A549 (cell line): ENCODE measurements around the gene TARP.

Experiments
- ATAC-seq, 2 experiments: fragments of 200-7000 bp in 1 of 2; fragments of >200 bp in 1 of 2; cut with Nextera tagmentation in 1 of 2; cut with Tn5 transposase in 1 of 2; 3 replicates each; pipeline versions ENCODE4 v1.8.0 to v1.9.1; 2018 to 2020; ENCODE audit warnings: mild to moderate bottlenecking in 1 of 2, moderate library complexity in 1 of 2
- CTCF ChIA-PET: fragments of 300-600 bp; sonication (Branson Sonifier 250); formaldehyde crosslinking; extraction: SDS; loops from one replicate; lab custom pipeline; 2021; ENCODE audit warnings: antibody characterized with exemption, inconsistent platforms; lab: Yijun Ruan, JAX
- POLR2A ChIA-PET: fragments of 350-600 bp; formaldehyde crosslinking; extraction: SDS; loops from one replicate; lab custom pipeline; 2021; ENCODE audit warnings: antibody characterized with exemption, inconsistent platforms; lab: Yijun Ruan, JAX
- DNase-seq, 2 experiments: peaks; one replicate each; pipeline versions ENCODE4 v3.0.0 to v3.0.0-alpha.2; 2011 to 2016; ENCODE audit warnings: low read depth in 1 of 2, low spot score in 1 of 2
- FAIRE-seq: peaks from 2 replicates; lab custom pipeline; 2011; peaks lifted over from hg19 to GRCh38; lab: Jason Lieb, UNC
- H3K27ac ChIP-seq, 2 experiments: fragments of >200 bp; sonication (Bioruptor Twin); formaldehyde crosslinking; 3 replicates each; pipeline ENCODE4 v1.5.1; 2016 to 2017
- H3K4me1 ChIP-seq: fragments of >200 bp; sonication (Bioruptor Twin); formaldehyde crosslinking; 3 replicates; pipeline ENCODE4 v1.6.1; 2016
- H3K4me2 ChIP-seq: fragments of >200 bp; sonication (Bioruptor Twin); formaldehyde crosslinking; 3 replicates; pipeline ENCODE4 v1.6.1; 2016
- H3K4me3 ChIP-seq: fragments of >200 bp; sonication (Bioruptor Twin); formaldehyde crosslinking; 3 replicates; pipeline ENCODE4 v1.5.1; 2016
- H3K9me3 ChIP-seq: fragments of >200 bp; sonication (Bioruptor Twin); formaldehyde crosslinking; 3 replicates; pipeline ENCODE4 v1.6.1; 2016
- CBX8 ChIP-seq: fragments of 200-600 bp; sonication (generic); IDR thresholded peaks from 2 replicates; pipeline ENCODE4 v1.6.1; 2016
- CHD2 ChIP-seq: fragments of 150-350 bp; IDR thresholded peaks from 2 replicates; pipeline ENCODE4 v1.6.1; 2014; ENCODE audit warnings: low read length; ENCODE audit not compliant: partially characterized antibody
- JUN ChIP-seq, 2 experiments: fragments of >200 bp; sonication (Bioruptor Twin); formaldehyde crosslinking; IDR thresholded peaks; 2 replicates in 1 of 2; 3 replicates in 1 of 2; pipeline ENCODE4 v1.6.1; 2016 to 2017
- KDM5A ChIP-seq: fragments of 200-600 bp; sonication (generic); IDR thresholded peaks from 2 replicates; pipeline ENCODE4 v1.6.1; 2016; ENCODE audit warnings: antibody characterized with exemption, mild to moderate bottlenecking
- NFE2L2 ChIP-seq: fragments of 150-350 bp; conservative IDR thresholded peaks from 2 replicates; pipeline ENCODE4 v1.6.1; 2014; ENCODE audit warnings: low read length
- NR3C1 ChIP-seq: fragments of >200 bp; sonication (Bioruptor Twin); formaldehyde crosslinking; IDR thresholded peaks from 3 replicates; pipeline ENCODE4 v1.6.1; 2017
- PHF8 ChIP-seq: fragments of 200-600 bp; sonication (generic); IDR thresholded peaks from 2 replicates; pipeline ENCODE4 v1.6.1; 2016; ENCODE audit warnings: low read depth, mild to moderate bottlenecking, antibody characterized with exemption, moderate library complexity, borderline replicate concordance
- SMC3 ChIP-seq: fragments of >200 bp; sonication (Bioruptor Twin); formaldehyde crosslinking; IDR thresholded peaks from 3 replicates; pipeline ENCODE4 v1.6.1; 2018; ENCODE audit warnings: inconsistent platforms
- ZSCAN20 ChIP-seq: fragments of 250-450 bp; sonication (Bioruptor Pico); IDR thresholded peaks from 2 replicates; pipeline ENCODE4 v1.8.0; 2022; ENCODE audit warnings: mild to moderate bottlenecking, moderate library complexity
- WGBS: methylation state at CpG from one replicate; pipeline ENCODE4 v1.1.6; 2017; ENCODE audit errors: missing lambda C conversion rate; 5-methylcytosine and 5-hydroxymethylcytosine counted together
- TF ChIP-seq, protein P1 (sequence below): fragments of 450-650 bp; IDR thresholded peaks from 2 replicates; pipeline ENCODE4 v1.6.1; 2014; ENCODE audit warnings: antibody characterized with exemption
- TF ChIP-seq, protein P2 (sequence below): IDR thresholded peaks from 2 replicates; pipeline ENCODE4 v1.6.1; 2012; ENCODE audit warnings: low read depth, borderline replicate concordance
- TF ChIP-seq, protein P3 (sequence below): fragments of >200 bp; sonication (Bioruptor Twin); formaldehyde crosslinking; IDR thresholded peaks from 3 replicates; pipeline ENCODE4 v1.6.1; 2016
- TF ChIP-seq, protein P4 (sequence below): fragments of 150-350 bp; IDR thresholded peaks from 2 replicates; pipeline ENCODE4 v1.6.1; 2014; ENCODE audit warnings: low read depth, mild to moderate bottlenecking, low read length
- TF ChIP-seq, protein P5 (sequence below): fragments of 200-600 bp; sonication (generic); IDR thresholded peaks from 2 replicates; pipeline ENCODE4 v1.6.1; 2016; ENCODE audit warnings: antibody characterized with exemption, mild to moderate bottlenecking, moderate library complexity
- TF ChIP-seq, protein P6 (sequence below): fragments of 250-450 bp; sonication (Bioruptor Pico); IDR thresholded peaks from 2 replicates; pipeline ENCODE4 v1.5.0; 2021; ENCODE audit warnings: mild to moderate bottlenecking, moderate library complexity, borderline replicate concordance
- TF ChIP-seq, protein P7 (sequence below): IDR thresholded peaks from 2 replicates; pipeline ENCODE4 v1.6.1; 2012
- TF ChIP-seq, protein P8 (sequence below): IDR thresholded peaks from 2 replicates; pipeline ENCODE4 v1.6.1; 2012

Gene TARP

DNA sequence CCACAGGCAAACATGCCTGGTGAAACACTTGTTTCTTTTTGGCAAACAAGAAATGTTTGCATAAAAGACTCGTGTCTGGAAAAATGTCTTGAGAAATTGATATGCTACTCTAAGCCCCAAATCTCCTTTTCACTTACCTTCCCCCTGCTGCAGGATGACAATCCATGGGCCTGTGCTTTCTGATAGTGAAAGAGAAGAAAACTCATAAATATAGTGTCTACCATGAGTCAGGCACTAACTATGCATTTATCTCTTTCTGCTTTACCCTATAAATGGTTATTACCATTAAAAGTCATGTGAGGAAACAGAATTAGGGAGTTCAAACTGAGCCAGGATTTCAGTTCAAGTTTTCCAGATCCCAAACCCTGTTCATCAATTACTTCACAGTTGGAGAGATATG is 6.6 kb upstream of the TARP start:
- no peak for DNase-seq
- Histone ChIP-seq H3K4me1 (no peaks in the 10 kb centered on the region), H3K27ac (no peak overlapping the region), H3K9me3 (no peaks in the 10 kb centered on the region), H3K4me2 (no peak overlapping the region), H3K4me3 (no peak overlapping the region)
- 6% methylated on average over 1 of the region's 1 CpG for WGBS
- ChIA-PET POLR2A (no interaction called here), CTCF (no interaction called here)
- FAIRE-seq: no peak
- no peak for TF ChIP-seq CBX8
- TF ChIP-seq, protein P1, sequence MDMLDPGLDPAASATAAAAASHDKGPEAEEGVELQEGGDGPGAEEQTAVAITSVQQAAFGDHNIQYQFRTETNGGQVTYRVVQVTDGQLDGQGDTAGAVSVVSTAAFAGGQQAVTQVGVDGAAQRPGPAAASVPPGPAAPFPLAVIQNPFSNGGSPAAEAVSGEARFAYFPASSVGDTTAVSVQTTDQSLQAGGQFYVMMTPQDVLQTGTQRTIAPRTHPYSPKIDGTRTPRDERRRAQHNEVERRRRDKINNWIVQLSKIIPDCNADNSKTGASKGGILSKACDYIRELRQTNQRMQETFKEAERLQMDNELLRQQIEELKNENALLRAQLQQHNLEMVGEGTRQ: no peak
- TF ChIP-seq JUN (IDR thresholded peaks at IDR 0.05): no peak
- no peak for TF ChIP-seq CHD2
- TF ChIP-seq, protein P2, sequence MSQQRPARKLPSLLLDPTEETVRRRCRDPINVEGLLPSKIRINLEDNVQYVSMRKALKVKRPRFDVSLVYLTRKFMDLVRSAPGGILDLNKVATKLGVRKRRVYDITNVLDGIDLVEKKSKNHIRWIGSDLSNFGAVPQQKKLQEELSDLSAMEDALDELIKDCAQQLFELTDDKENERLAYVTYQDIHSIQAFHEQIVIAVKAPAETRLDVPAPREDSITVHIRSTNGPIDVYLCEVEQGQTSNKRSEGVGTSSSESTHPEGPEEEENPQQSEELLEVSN: no peak
- no peak for TF ChIP-seq PHF8
- TF ChIP-seq KDM5A: no peak
- TF ChIP-seq, protein P3, sequence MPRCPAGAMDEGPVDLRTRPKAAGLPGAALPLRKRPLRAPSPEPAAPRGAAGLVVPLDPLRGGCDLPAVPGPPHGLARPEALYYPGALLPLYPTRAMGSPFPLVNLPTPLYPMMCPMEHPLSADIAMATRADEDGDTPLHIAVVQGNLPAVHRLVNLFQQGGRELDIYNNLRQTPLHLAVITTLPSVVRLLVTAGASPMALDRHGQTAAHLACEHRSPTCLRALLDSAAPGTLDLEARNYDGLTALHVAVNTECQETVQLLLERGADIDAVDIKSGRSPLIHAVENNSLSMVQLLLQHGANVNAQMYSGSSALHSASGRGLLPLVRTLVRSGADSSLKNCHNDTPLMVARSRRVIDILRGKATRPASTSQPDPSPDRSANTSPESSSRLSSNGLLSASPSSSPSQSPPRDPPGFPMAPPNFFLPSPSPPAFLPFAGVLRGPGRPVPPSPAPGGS: no peak
- TF ChIP-seq SMC3: no peak
- no peak for ATAC-seq

DNA sequence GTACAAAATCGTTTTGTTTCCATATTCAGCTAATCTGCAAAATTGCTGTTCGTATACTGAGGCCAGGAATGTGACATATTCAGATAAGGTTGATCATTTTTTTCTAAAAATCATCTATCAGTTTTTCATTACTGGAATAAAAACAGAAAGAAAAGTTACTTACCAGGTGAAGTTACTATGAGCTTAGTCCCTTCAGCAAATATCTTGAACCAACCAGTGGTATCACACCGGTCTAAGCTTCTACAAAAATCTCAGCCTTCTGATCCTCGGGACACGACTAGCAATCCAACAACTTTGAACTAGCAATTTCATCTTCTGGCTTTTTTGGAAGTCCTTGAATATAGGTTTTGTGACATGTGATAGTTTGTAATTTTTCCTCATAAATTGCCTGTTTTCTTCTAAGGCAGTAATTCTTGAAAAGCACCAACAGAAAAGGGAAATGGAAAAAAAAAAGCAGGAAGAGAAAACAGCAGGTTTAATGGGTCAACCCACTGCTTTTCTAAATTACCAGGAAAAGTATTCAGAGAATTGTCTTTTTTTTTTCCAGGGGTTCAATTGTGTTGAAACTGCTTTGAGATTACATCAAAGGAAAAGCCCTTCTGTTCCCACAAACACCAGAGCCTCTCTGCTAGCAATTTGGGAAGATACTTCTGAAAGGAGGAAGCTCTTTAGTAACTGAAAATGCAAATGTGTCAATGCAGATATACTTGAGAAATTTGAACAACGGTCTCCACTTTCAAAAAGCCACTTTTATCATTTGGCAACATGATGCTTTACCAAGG is 2.9 kb upstream of the TARP start:
- POLR2A ChIA-PET: no interaction called here
- CTCF ChIA-PET: interaction anchor here (0.7 to 1.3 kb wide), 2 partner anchors 42 to 316 kb away, joined by 3 read pairs; no protein-coding TSS in a partner anchor
- FAIRE-seq (no peak), ATAC-seq (no peak)
- Histone ChIP-seq H3K4me1 (no peaks in the 10 kb centered on the region), H3K9me3 (no peaks in the 10 kb centered on the region)
- 51% methylated on average over 6 of the region's 6 CpGs for WGBS
- TF ChIP-seq NR3C1 (no peak), PHF8 (no peak), ZSCAN20 (CRISPR knock-in tag) (no peak), KDM5A (no peak), NFE2L2 (no peak), CHD2 (no peak)
- TF ChIP-seq, protein P4, sequence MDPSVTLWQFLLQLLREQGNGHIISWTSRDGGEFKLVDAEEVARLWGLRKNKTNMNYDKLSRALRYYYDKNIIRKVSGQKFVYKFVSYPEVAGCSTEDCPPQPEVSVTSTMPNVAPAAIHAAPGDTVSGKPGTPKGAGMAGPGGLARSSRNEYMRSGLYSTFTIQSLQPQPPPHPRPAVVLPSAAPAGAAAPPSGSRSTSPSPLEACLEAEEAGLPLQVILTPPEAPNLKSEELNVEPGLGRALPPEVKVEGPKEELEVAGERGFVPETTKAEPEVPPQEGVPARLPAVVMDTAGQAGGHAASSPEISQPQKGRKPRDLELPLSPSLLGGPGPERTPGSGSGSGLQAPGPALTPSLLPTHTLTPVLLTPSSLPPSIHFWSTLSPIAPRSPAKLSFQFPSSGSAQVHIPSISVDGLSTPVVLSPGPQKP: no peak
- TF ChIP-seq, protein P5, sequence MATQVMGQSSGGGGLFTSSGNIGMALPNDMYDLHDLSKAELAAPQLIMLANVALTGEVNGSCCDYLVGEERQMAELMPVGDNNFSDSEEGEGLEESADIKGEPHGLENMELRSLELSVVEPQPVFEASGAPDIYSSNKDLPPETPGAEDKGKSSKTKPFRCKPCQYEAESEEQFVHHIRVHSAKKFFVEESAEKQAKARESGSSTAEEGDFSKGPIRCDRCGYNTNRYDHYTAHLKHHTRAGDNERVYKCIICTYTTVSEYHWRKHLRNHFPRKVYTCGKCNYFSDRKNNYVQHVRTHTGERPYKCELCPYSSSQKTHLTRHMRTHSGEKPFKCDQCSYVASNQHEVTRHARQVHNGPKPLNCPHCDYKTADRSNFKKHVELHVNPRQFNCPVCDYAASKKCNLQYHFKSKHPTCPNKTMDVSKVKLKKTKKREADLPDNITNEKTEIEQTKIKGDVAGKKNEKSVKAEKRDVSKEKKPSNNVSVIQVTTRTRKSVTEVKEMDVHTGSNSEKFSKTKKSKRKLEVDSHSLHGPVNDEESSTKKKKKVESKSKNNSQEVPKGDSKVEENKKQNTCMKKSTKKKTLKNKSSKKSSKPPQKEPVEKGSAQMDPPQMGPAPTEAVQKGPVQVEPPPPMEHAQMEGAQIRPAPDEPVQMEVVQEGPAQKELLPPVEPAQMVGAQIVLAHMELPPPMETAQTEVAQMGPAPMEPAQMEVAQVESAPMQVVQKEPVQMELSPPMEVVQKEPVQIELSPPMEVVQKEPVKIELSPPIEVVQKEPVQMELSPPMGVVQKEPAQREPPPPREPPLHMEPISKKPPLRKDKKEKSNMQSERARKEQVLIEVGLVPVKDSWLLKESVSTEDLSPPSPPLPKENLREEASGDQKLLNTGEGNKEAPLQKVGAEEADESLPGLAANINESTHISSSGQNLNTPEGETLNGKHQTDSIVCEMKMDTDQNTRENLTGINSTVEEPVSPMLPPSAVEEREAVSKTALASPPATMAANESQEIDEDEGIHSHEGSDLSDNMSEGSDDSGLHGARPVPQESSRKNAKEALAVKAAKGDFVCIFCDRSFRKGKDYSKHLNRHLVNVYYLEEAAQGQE: no peak
- TF ChIP-seq, protein P6, sequence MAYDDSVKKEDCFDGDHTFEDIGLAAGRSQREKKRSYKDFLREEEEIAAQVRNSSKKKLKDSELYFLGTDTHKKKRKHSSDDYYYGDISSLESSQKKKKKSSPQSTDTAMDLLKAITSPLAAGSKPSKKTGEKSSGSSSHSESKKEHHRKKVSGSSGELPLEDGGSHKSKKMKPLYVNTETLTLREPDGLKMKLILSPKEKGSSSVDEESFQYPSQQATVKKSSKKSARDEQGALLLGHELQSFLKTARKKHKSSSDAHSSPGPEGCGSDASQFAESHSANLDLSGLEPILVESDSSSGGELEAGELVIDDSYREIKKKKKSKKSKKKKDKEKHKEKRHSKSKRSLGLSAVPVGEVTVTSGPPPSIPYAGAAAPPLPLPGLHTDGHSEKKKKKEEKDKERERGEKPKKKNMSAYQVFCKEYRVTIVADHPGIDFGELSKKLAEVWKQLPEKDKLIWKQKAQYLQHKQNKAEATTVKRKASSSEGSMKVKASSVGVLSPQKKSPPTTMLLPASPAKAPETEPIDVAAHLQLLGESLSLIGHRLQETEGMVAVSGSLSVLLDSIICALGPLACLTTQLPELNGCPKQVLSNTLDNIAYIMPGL (CRISPR knock-in tag): no peak
- TF ChIP-seq, protein P7, sequence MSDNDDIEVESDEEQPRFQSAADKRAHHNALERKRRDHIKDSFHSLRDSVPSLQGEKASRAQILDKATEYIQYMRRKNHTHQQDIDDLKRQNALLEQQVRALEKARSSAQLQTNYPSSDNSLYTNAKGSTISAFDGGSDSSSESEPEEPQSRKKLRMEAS: no peak
- TF ChIP-seq, protein P8, sequence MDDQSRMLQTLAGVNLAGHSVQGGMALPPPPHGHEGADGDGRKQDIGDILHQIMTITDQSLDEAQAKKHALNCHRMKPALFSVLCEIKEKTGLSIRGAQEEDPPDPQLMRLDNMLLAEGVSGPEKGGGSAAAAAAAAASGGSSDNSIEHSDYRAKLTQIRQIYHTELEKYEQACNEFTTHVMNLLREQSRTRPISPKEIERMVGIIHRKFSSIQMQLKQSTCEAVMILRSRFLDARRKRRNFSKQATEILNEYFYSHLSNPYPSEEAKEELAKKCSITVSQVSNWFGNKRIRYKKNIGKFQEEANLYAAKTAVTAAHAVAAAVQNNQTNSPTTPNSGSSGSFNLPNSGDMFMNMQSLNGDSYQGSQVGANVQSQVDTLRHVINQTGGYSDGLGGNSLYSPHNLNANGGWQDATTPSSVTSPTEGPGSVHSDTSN: no peak
- TF ChIP-seq, all 56 proteins: peak for 0
- H3K27ac ChIP-seq: no peak overlapping the region
- H3K4me3 ChIP-seq: no peak overlapping the region
- H3K4me2 ChIP-seq: no peak overlapping the region
- DNase-seq: no peak
